Measurements from ENCODE around the gene CCL15. TPM values are rescaled to one million over a fixed set of nuclear protein-coding genes. Genes with fewer than 3 reads are reported as not detected.

Gene CCL15
- total RNA-seq, 6 experiments from 2014 or later: 11.0 to 19.2 (median 16.2) TPM

GRCh38 chr17:35982409-35983191 is 18.8 kb downstream of the CCL15 start:
- 61% methylated on average over 2 of the region's 3 CpGs for WGBS (ENCODE audit: insufficient coverage, low coverage, low lambda C conversion rate, missing lambda C conversion rate)
- ATAC-seq: no peak
- H3K27me3 ChIP-seq: no peaks in the 10 kb centered on the region
- H3K36me3 ChIP-seq: peaks cover 0 to 11% (median 0%) of the 10 kb centered on the region in 4 donors
- peak overlapping the region; percentile 37 to 88 (median 61) for H3K27ac ChIP-seq
- intact Hi-C loops (cut with DNase I): loop anchor here (10.0 kb wide), 2 partner anchors 92 to 162 kb away; no protein-coding TSS in a partner anchor
- no peaks in the 10 kb centered on the region for H3K9me3 ChIP-seq
- no peak overlapping the region for H3K4me3 ChIP-seq
- peaks cover 0 to 32% (median 13%) of the 10 kb centered on the region in 4 donors for H3K4me1 ChIP-seq
- no peak for DNase-seq
- TF ChIP-seq POLR2A (IDR thresholded peaks at IDR 0.05): no peak
- TF ChIP-seq CTCF (IDR thresholded peaks at IDR 0.05): no peak

GRCh38 chr17:35981908-35982330 is 19.4 kb downstream of the CCL15 start:
- no peaks in the 10 kb centered on the region for H3K27me3 ChIP-seq
- 8% methylated on average over 4 of the region's 4 CpGs for WGBS (ENCODE audit: insufficient coverage, low coverage, low lambda C conversion rate, missing lambda C conversion rate)
- H3K4me1 ChIP-seq: peaks cover 0 to 39% (median 16%) of the 10 kb centered on the region in 4 donors
- DNase-seq (peak; percentile 77 to 89 (median 88)), ATAC-seq (peak; percentile 71 to 86 (median 74))
- peak overlapping the region; percentile 48 to 95 (median 59) for H3K4me3 ChIP-seq
- intact Hi-C loops (cut with DNase I): loop anchor here (10.0 kb wide), 2 partner anchors 93 to 163 kb away; no protein-coding TSS in a partner anchor
- TF ChIP-seq CTCF (IDR thresholded peaks at IDR 0.05) (peak; percentile 42 to 86 (median 64)), POLR2A (IDR thresholded peaks at IDR 0.05) (no peak)
- no peaks in the 10 kb centered on the region for H3K9me3 ChIP-seq
- H3K36me3 ChIP-seq: peaks cover 0 to 11% (median 0%) of the 10 kb centered on the region in 4 donors
- peak overlapping the region; percentile 56 to 88 (median 61) for H3K27ac ChIP-seq

- TF ChIP-seq POLR2A (IDR thresholded peaks at IDR 0.05) (peak; percentile 23), CTCF (IDR thresholded peaks at IDR 0.05) (no peak)
- peak within 1 kb of the TSS; percentile 48 to 95 (median 59) for H3K4me3 ChIP-seq
- H3K27me3 ChIP-seq: no peaks in the 10 kb centered on the region
- H3K27ac ChIP-seq: peak within 1 kb of the TSS; percentile 56 to 88 (median 61)
- ATAC-seq: peak; percentile 64 to 76 (median 74)
- H3K9me3 ChIP-seq: no peaks in the 10 kb centered on the region
- 14% methylated on average over 11 of the region's 12 CpGs for WGBS (ENCODE audit: insufficient coverage, low coverage, low lambda C conversion rate, missing lambda C conversion rate)
- intact Hi-C loops (cut with DNase I): loop anchor here (10.0 kb wide), 2 partner anchors 94 to 164 kb away; no protein-coding TSS in a partner anchor
- DNase-seq: peak; percentile 54 to 88 (median 84)
- peaks cover 0 to 45% (median 19%) of the 10 kb centered on the region in 4 donors for H3K4me1 ChIP-seq
- peaks cover 0 to 11% (median 0%) of the 10 kb centered on the region in 4 donors for H3K36me3 ChIP-seq
Observed at GRCh38 chr17:35981246-35981645, 20.1 kb downstream of the CCL15 start, which contains the start of gene CCL16. Gene CCL16 (minus strand): TSS chr17:35981497. CDS start chr17:35981420, 77 bp downstream.

- DNase-seq (no peak), ATAC-seq (no peak)
- H3K4me1 ChIP-seq: peaks cover 0 to 71% (median 32%) of the 10 kb centered on the region in 4 donors
- H3K27me3 ChIP-seq: no peaks in the 10 kb centered on the region
- H3K4me3 ChIP-seq: peak overlapping the region in 1 of 3 donors; percentile 95
- TF ChIP-seq POLR2A (IDR thresholded peaks at IDR 0.05) (no peak), CTCF (IDR thresholded peaks at IDR 0.05) (no peak)
- no peaks in the 10 kb centered on the region for H3K9me3 ChIP-seq
- peaks cover 0 to 11% (median 0%) of the 10 kb centered on the region in 4 donors for H3K36me3 ChIP-seq
- intact Hi-C loops (cut with DNase I): no loop called here
- peak overlapping the region in 1 of 3 donors; percentile 74 for H3K27ac ChIP-seq
- WGBS (ENCODE audit: insufficient coverage, low coverage, low lambda C conversion rate, missing lambda C conversion rate): 60% methylated on average over 2 of the region's 3 CpGs
Observed at GRCh38 chr17:35978346-35978745, 23.0 kb downstream of the CCL15 start.
